ENCODE measurements around the gene MGAT4A. TPM values are rescaled to one million over a fixed set of nuclear protein-coding genes. Genes with fewer than 3 reads are reported as not detected.

MGAT4A gene
- total and polyA plus RNA-seq, 9 of the 15 experiments (the other 6 are each of a cell fraction or from before 2014, with no cell fraction given): 0.03 to 0.53 (median 0.18) TPM; not detected in 2

- no peak for TF ChIP-seq AFF4 (CRISPR knock-in tag; IDR thresholded peaks at IDR 0.05)
- no peak for TF ChIP-seq DDX20 (tag; IDR thresholded peaks at IDR 0.05; ENCODE audit: low read depth)
- no peak for TF ChIP-seq ZBTB33 (CRISPR knock-in tag; IDR thresholded peaks at IDR 0.05)
Observed at GRCh38 chr2:98623657-98624056, 107.3 kb downstream of the MGAT4A start (continued).

- CTCF ChIA-PET (ENCODE audit: low intra/inter-chr PET ratio): no interaction called here
- intact Hi-C loops (cut with micrococcal nuclease) (no loop called here), in situ Hi-C loops (cut with MboI) (no loop called here)
- H3K36me3 ChIP-seq (ENCODE audit: control insufficient read depth, insufficient read depth, low read length): peaks cover 59% of the 10 kb centered on the region
- ATAC-seq: no peak
- H3K9ac ChIP-seq (ENCODE audit: insufficient read depth in 1 of 2, low read depth in 2 of 2, low read length in 2 of 2): no peak overlapping the region
- DNase-seq (ENCODE audit: extremely low read depth in 1 of 4, low spot score in 3 of 4): no peak
- no TSS peak for BruUV-seq (replicated peaks)
- no peaks in the 10 kb centered on the region for H3K27me3 ChIP-seq (ENCODE audit: control insufficient read depth in 2 of 2, insufficient read depth in 2 of 2, low read length in 2 of 2)
- H3K9me1 ChIP-seq (ENCODE audit: control insufficient read depth, insufficient read depth, low read length): no peaks in the 10 kb centered on the region
- H2AFZ ChIP-seq (ENCODE audit: low read depth, low read length): no peak overlapping the region
- FAIRE-seq: no peak
- no peaks in the 10 kb centered on the region for H3K4me1 ChIP-seq (replicated peaks in 1 of 2; ENCODE audit: control insufficient read depth in 2 of 2, insufficient read depth in 2 of 2, low read length in 2 of 2)
- H3K4me2 ChIP-seq (ENCODE audit: insufficient read depth, low read length): no peak overlapping the region
- H3K79me2 ChIP-seq (ENCODE audit: control insufficient read depth, insufficient read depth, low read length): no peaks in the 10 kb centered on the region
- H3K9me3 ChIP-seq (replicated peaks; ENCODE audit: control insufficient read depth, insufficient read depth, low read depth, low read length): no peaks in the 10 kb centered on the region
- H4K20me1 ChIP-seq (replicated peaks; ENCODE audit: control insufficient read depth, insufficient read depth, low read length): no peaks in the 10 kb centered on the region; the same call in 1 of the 2 replicates
- WGBS (ENCODE audit: insufficient coverage, low coverage, missing lambda C conversion rate): 78% methylated on average over 5 of the region's 5 CpGs
- POLR2A ChIA-PET: interaction anchor here (0.8 kb wide), 1 partner anchor 8 kb away, joined by 3 read pairs; the partner anchor contains the start of genes COA5 and UNC50
- H3K4me3 ChIP-seq: no peak overlapping the region
- no peak overlapping the region for H3K27ac ChIP-seq (ENCODE audit: extremely low read depth, low read depth, low read length)
- TF ChIP-seq SLC30A9 (CRISPR knock-in tag; IDR thresholded peaks at IDR 0.05): no peak
- TF ChIP-seq NR0B1 (IDR thresholded peaks at IDR 0.05; ENCODE audit: partially characterized antibody): no peak
- no peak for TF ChIP-seq AFF1 (IDR thresholded peaks at IDR 0.05; ENCODE audit: low read depth in 1 of 2, partially characterized antibody in 2 of 2)
- TF ChIP-seq SIN3A (IDR thresholded peaks at IDR 0.05; ENCODE audit: borderline replicate concordance in 2 of 2, control insufficient read depth in 1 of 2, low read depth in 2 of 2, low read length in 2 of 2): no peak
- no peak for TF ChIP-seq TBL1XR1 (IDR thresholded peaks at IDR 0.05; ENCODE audit: low read length in 2 of 2)
Observed at GRCh38 chr2:98617149-98617548, 113.8 kb downstream of the MGAT4A start.

Data from K562 (cell line).